Kidney glomerular epithelial cell (primary cell): ENCODE results near the gene DPP4.
A peak's percentile ranks its signal among the peaks of the same experiment; 100 is the strongest.
"Not testable (repeated sequence)": the region's sequence is repeated elsewhere in the genome, so short reads cannot be mapped to it uniquely, and the experiment has no call there.

ENCODE experiments used
- DNase-seq: peaks from one replicate; lab custom pipeline; 2025; lab: John Stamatoyannopoulos, UW

DPP4 gene

GRCh38 chr2:162057426-162057825 lies 16.6 kb downstream of the DPP4 start:
- DNase-seq = no peak

GRCh38 chr2:162056796-162057399 lies 17.1 kb downstream of the DPP4 start:
- no peak for DNase-seq

- DNase-seq = no peak
Measured at GRCh38 chr2:162053808-162054155, 20.2 kb downstream of the DPP4 start.

- DNase-seq = no peak
Measured at GRCh38 chr2:162053066-162053807, 20.8 kb downstream of the DPP4 start.

GRCh38 chr2:162050513-162050961 lies 23.5 kb downstream of the DPP4 start:
- DNase-seq = no peak

- DNase-seq = not testable (repeated sequence)
Measured at GRCh38 chr2:162049089-162049488, 24.9 kb downstream of the DPP4 start.

- no peak for DNase-seq
Measured at GRCh38 chr2:162044586-162044985, 29.4 kb downstream of the DPP4 start.

GRCh38 chr2:162043132-162043531 lies 30.9 kb downstream of the DPP4 start:
- DNase-seq = no peak

- no peak for DNase-seq
Measured at GRCh38 chr2:162041485-162041884, 32.5 kb downstream of the DPP4 start.

GRCh38 chr2:162038725-162039124 lies 35.3 kb downstream of the DPP4 start:
- DNase-seq = no peak

- no peak for DNase-seq
Measured at GRCh38 chr2:162037886-162038285, 36.1 kb downstream of the DPP4 start.

GRCh38 chr2:162037028-162037795 lies 36.8 kb downstream of the DPP4 start:
- no peak for DNase-seq

- no peak for DNase-seq
Measured at GRCh38 chr2:162035981-162036380, 38.0 kb downstream of the DPP4 start.

GRCh38 chr2:162030363-162031190 lies 43.4 kb downstream of the DPP4 start:
- DNase-seq = no peak

GRCh38 chr2:162029287-162029901 lies 44.6 kb downstream of the DPP4 start:
- peak; percentile 70 for DNase-seq

GRCh38 chr2:162028511-162028910 lies 45.5 kb downstream of the DPP4 start:
- DNase-seq = no peak

- DNase-seq = peak; percentile 36
Measured at GRCh38 chr2:162025121-162025911, 48.7 kb downstream of the DPP4 start.

GRCh38 chr2:162022290-162022945 lies 51.6 kb downstream of the DPP4 start:
- peak; percentile 86 for DNase-seq

GRCh38 chr2:162021516-162022058 lies 52.4 kb downstream of the DPP4 start:
- DNase-seq = no peak

GRCh38 chr2:162018530-162018929 lies 55.5 kb downstream of the DPP4 start:
- no peak for DNase-seq
